GM21360 (cell line): ENCODE measurements around the gene CTSA.
"Not testable (repeated sequence)": the region's sequence is repeated elsewhere in the genome, so short reads cannot be mapped to it uniquely, and the experiment has no call there.

Source experiments
- ATAC-seq: cut with Tn5 transposase; IDR thresholded peaks from one replicate; pipeline ENCODE4 v1.9.1; 2021; ENCODE audit warnings: mild to moderate bottlenecking, moderate library complexity; ENCODE audit not compliant: unreplicated experiment

The CTSA gene

GRCh38 chr20:45863543-45864470 is 27.3 kb upstream of the CTSA start:
- no peak for ATAC-seq

- no peak for ATAC-seq
Observed at GRCh38 chr20:45866454-45866853, 24.7 kb upstream of the CTSA start.

- ATAC-seq = no peak
Observed at GRCh38 chr20:45867136-45867818, 23.9 kb upstream of the CTSA start.

- ATAC-seq = no peak
Observed at GRCh38 chr20:45867819-45868176, 23.3 kb upstream of the CTSA start.

GRCh38 chr20:45872626-45873025 is 18.5 kb upstream of the CTSA start:
- no peak for ATAC-seq

- no peak for ATAC-seq
Observed at GRCh38 chr20:45873409-45874103, 17.6 kb upstream of the CTSA start.

- not testable (repeated sequence) for ATAC-seq
Observed at GRCh38 chr20:45874104-45874481, 17.0 kb upstream of the CTSA start.

GRCh38 chr20:45874576-45874975 is 16.6 kb upstream of the CTSA start:
- no peak for ATAC-seq

GRCh38 chr20:45878076-45878761 is 12.9 kb upstream of the CTSA start:
- ATAC-seq = no peak

GRCh38 chr20:45880988-45881788 is 9.9 kb upstream of the CTSA start, which contains the start of gene ZSWIM1:
TSS of gene ZSWIM1 (plus strand) at chr20:45881227. CDS start at chr20:45882593, 1,366 bp downstream.
- ATAC-seq = peak; percentile 95

- ATAC-seq = no peak
Observed at GRCh38 chr20:45882469-45883099, 8.6 kb upstream of the CTSA start.

GRCh38 chr20:45883100-45883469 is 8.1 kb upstream of the CTSA start:
- no peak for ATAC-seq

- no peak for ATAC-seq
Observed at GRCh38 chr20:45886590-45887345, 4.4 kb upstream of the CTSA start.

GRCh38 chr20:45887346-45887715 is 3.8 kb upstream of the CTSA start, which contains the start of gene SPATA25:
TSS of gene SPATA25 (minus strand) at chr20:45887622. CDS start at chr20:45887590, 32 bp downstream.
- no peak for ATAC-seq

GRCh38 chr20:45888681-45889080 is 2.5 kb upstream of the CTSA start:
- ATAC-seq = no peak

- ATAC-seq = no peak
Observed at GRCh38 chr20:45890077-45890984, 804 bp upstream of the CTSA start.

- ATAC-seq = no peak
Observed at GRCh38 chr20:45892049-45892825, 1.1 kb downstream of the CTSA start.
